Mesothelial cell of epicardium (in vitro differentiated cells): Measurements from ENCODE around the gene RPS25. TPM values are rescaled to one million over a fixed set of nuclear protein-coding genes. Genes with fewer than 3 reads are reported as not detected.
"Not testable (repeated sequence)": the region's sequence is repeated elsewhere in the genome, so short reads cannot be mapped to it uniquely, and the experiment has no call there.

Experiments
- DNase-seq, 2 experiments: peaks; one replicate each; pipeline ENCODE4 v3.0.0; 2021; ENCODE audit warnings: low spot score in 2 of 2; ENCODE audit not compliant: unreplicated experiment in 2 of 2
- H3K27ac Mint-ChIP-seq: 2 replicates; pipeline ENCODE4 v1.8.0; 2021; ENCODE audit warnings: mixed read lengths
- H3K27me3 Mint-ChIP-seq: 2 replicates; pipeline ENCODE4 v1.8.0; 2021; ENCODE audit warnings: low read depth, mixed read lengths
- H3K36me3 Mint-ChIP-seq: 2 replicates; pipeline ENCODE4 v1.8.0; 2021; ENCODE audit warnings: mixed read lengths
- H3K4me1 Mint-ChIP-seq: 2 replicates; pipeline ENCODE4 v1.8.0; 2021; ENCODE audit warnings: mixed read lengths
- H3K4me3 Mint-ChIP-seq: 2 replicates; pipeline ENCODE4 v1.8.0; 2021; ENCODE audit warnings: mild to moderate bottlenecking, moderate library complexity, mixed read lengths
- H3K9me3 Mint-ChIP-seq: 2 replicates; pipeline ENCODE4 v1.8.0; 2021; ENCODE audit warnings: mixed read lengths
- CTCF ChIP-seq: fragments of 200-600 bp; sonication (generic); IDR thresholded peaks from one replicate; pipeline ENCODE4 v1.5.0; 2021; ENCODE audit warnings: antibody characterized with exemption; ENCODE audit not compliant: unreplicated experiment
- total RNA-seq: library from RNA; stranded (reverse); gene quantifications from 3 replicates; pipeline ENCODE4 v1.2.1, GENCODE V29; 2021

The RPS25 gene
- total RNA-seq: 1,201 to 1,234 TPM (median 1,218 TPM) in 3 replicates

- Mint-ChIP-seq H3K4me3 (peak within 1 kb of the TSS; percentile 99), H3K27ac (peak within 1 kb of the TSS; percentile 99), H3K9me3 (no peaks in the 10 kb centered on the region), H3K4me1 (peaks cover 19% of the 10 kb centered on the region), H3K36me3 (peaks cover 19% of the 10 kb centered on the region), H3K27me3 (no peaks in the 10 kb centered on the region)
- no peak for TF ChIP-seq CTCF
- DNase-seq: peak; percentile 84 to 89
These were observed at the start of gene RPS25, which contains the start of gene TRAPPC4 for GRCh38 chr11:119018074-119018938. Gene RPS25, minus strand, starts transcription at chr11:119018343. Its CDS starts 59 bp downstream, at chr11:119018284. Gene TRAPPC4, plus strand, starts transcription at chr11:119018766. Its CDS starts 30 bp downstream, at chr11:119018796.

- H3K9me3 Mint-ChIP-seq: no peaks in the 10 kb centered on the region
- H3K4me1 Mint-ChIP-seq: peaks cover 17% of the 10 kb centered on the region
- H3K27ac Mint-ChIP-seq: peak within 1 kb of the TSS; percentile 96
- peak within 1 kb of the TSS; percentile 90 for H3K4me3 Mint-ChIP-seq
- no peaks in the 10 kb centered on the region for H3K27me3 Mint-ChIP-seq
- TF ChIP-seq CTCF: no peak
- DNase-seq: peak; percentile 97 to 98
- H3K36me3 Mint-ChIP-seq: peaks cover 4% of the 10 kb centered on the region
These were observed 49.5 kb upstream of the RPS25 start, which contains the start of gene VPS11 for GRCh38 chr11:119067371-119068222. Gene VPS11, plus strand, starts transcription at chr11:119067818. Its CDS starts 6 bp downstream, at chr11:119067824.

- DNase-seq: no peak
- H3K36me3 Mint-ChIP-seq: peaks cover 4% of the 10 kb centered on the region
- H3K4me3 Mint-ChIP-seq: no peak overlapping the region
- H3K27ac Mint-ChIP-seq: no peak overlapping the region
- TF ChIP-seq CTCF: no peak
- no peaks in the 10 kb centered on the region for H3K9me3 Mint-ChIP-seq
- H3K27me3 Mint-ChIP-seq: no peaks in the 10 kb centered on the region
- peaks cover 17% of the 10 kb centered on the region for H3K4me1 Mint-ChIP-seq
These were observed 47.2 kb upstream of the RPS25 start for GRCh38 chr11:119065369-119065768.

- DNase-seq: no peak
- TF ChIP-seq CTCF: no peak
- peaks cover 2% of the 10 kb centered on the region for H3K36me3 Mint-ChIP-seq
- H3K27me3 Mint-ChIP-seq: no peaks in the 10 kb centered on the region
- H3K27ac Mint-ChIP-seq: no peak overlapping the region
- H3K4me1 Mint-ChIP-seq: peaks cover 15% of the 10 kb centered on the region
- no peak overlapping the region for H3K4me3 Mint-ChIP-seq
- H3K9me3 Mint-ChIP-seq: no peaks in the 10 kb centered on the region
These were observed 44.6 kb upstream of the RPS25 start for GRCh38 chr11:119062779-119063178.

GRCh38 chr11:119061256-119061655, 43.1 kb upstream of the RPS25 start:
- no peaks in the 10 kb centered on the region for H3K9me3 Mint-ChIP-seq
- H3K27me3 Mint-ChIP-seq: no peaks in the 10 kb centered on the region
- no peak overlapping the region for H3K4me3 Mint-ChIP-seq

GRCh38 chr11:119059128-119059527, 41.0 kb upstream of the RPS25 start:
- not testable (repeated sequence) for DNase-seq

More at GRCh38 chr11:119061256-119061655, 43.1 kb upstream of the RPS25 start:
- H3K36me3 Mint-ChIP-seq: peaks cover 2% of the 10 kb centered on the region
- H3K4me1 Mint-ChIP-seq: peaks cover 10% of the 10 kb centered on the region
- TF ChIP-seq CTCF: no peak
- no peak for DNase-seq
- no peak overlapping the region for H3K27ac Mint-ChIP-seq

More at GRCh38 chr11:119059128-119059527, 41.0 kb upstream of the RPS25 start:
- H3K9me3 Mint-ChIP-seq, H3K27me3 Mint-ChIP-seq, H3K4me3 Mint-ChIP-seq, H3K36me3 Mint-ChIP-seq, H3K27ac Mint-ChIP-seq: not testable (repeated sequence)
- peaks cover 17% of the 10 kb centered on the region for H3K4me1 Mint-ChIP-seq
